Body of pancreas (tissue), 4 donors: ENCODE data around the gene NKD2. TPM values are rescaled to one million over a fixed set of nuclear protein-coding genes. Genes with fewer than 3 reads are reported as not detected.
A peak's percentile ranks its signal among the peaks of the same experiment; 100 is the strongest.

ENCODE experiments used
- ATAC-seq: fragments of 150-250 bp; one replicate; pipeline ENCODE4 v1.9.1; 2016
- DNase-seq, 4 donors: peaks; one replicate each; pipeline ENCODE4 v3.0.0-alpha.2; 2019
- H3K27ac ChIP-seq, 4 donors: fragments of 200-600 bp; sonication (generic); 1 replicate in 3 of 4; 2 replicates in 1 of 4; pipeline versions ENCODE4 v1.5.1 to v1.6.1; 2016 to 2019; ENCODE audit warnings: mild to moderate bottlenecking in 1 of 4, mixed read lengths in 1 of 4, moderate library complexity in 1 of 4
- H3K27me3 ChIP-seq, 2 donors: fragments of 200-600 bp; sonication (generic); one replicate each; pipeline ENCODE4 v1.6.0; 2016; ENCODE audit warnings: mild to moderate bottlenecking in 1 of 2
- H3K36me3 ChIP-seq, 2 donors: fragments of 200-600 bp; sonication (generic); replicated peaks in 1 of 2; 2 replicates each; pipeline ENCODE4 v1.5.1; 2016; ENCODE audit warnings: low read depth in 2 of 2; ENCODE audit not compliant: insufficient read depth in 1 of 2
- H3K4me1 ChIP-seq: fragments of 200-600 bp; sonication (generic); one replicate; pipeline ENCODE4 v1.6.0; 2016
- H3K4me3 ChIP-seq, 2 donors: fragments of 200-600 bp; sonication (generic); 1 replicate in 1 of 2; 2 replicates in 1 of 2; pipeline ENCODE4 v1.5.1; 2016 to 2019
- H3K9me3 ChIP-seq, 3 donors: fragments of 200-600 bp; sonication (generic); 1 replicate in 2 of 3; 2 replicates in 1 of 3; pipeline ENCODE4 v1.5.1; 2016
- POLR2A ChIP-seq, 3 donors: fragments of 450-650 bp; IDR thresholded peaks; one replicate each; pipeline ENCODE4 v1.6.1; 2016; ENCODE audit warnings: antibody characterized with exemption in 3 of 3, mild to moderate bottlenecking in 2 of 3
- WGBS, 2 donors: methylation state at CpG; one replicate each; pipeline ENCODE4 v1.1.5; 2017; 5-methylcytosine and 5-hydroxymethylcytosine counted together
- intact Hi-C: fragments of 100-400 bp; cut with DNase I; formaldehyde crosslinking; loops from one replicate; pipeline ENCODE4 v1.15.1; 2023
- total RNA-seq, 2 donors: library from RNA; depleted of rRNA; stranded (reverse); fragments of >200 nt; gene quantifications; one replicate each; pipeline ENCODE4 v1.1.0, GENCODE V29; 2016
- TF ChIP-seq, protein P1 (sequence below), 7 experiments: fragments of 450-650 bp in 4 of 7; fragments of 200-600 bp in 3 of 7; sonication (generic) in 3 of 7; IDR thresholded peaks; one replicate each; pipeline ENCODE4 v1.5.1; 2016 to 2019; ENCODE audit warnings: antibody characterized with exemption in 7 of 7

NKD2 gene
- total RNA-seq, 2 donors from 2014 or later: 4.2 to 12.2 TPM

DNA sequence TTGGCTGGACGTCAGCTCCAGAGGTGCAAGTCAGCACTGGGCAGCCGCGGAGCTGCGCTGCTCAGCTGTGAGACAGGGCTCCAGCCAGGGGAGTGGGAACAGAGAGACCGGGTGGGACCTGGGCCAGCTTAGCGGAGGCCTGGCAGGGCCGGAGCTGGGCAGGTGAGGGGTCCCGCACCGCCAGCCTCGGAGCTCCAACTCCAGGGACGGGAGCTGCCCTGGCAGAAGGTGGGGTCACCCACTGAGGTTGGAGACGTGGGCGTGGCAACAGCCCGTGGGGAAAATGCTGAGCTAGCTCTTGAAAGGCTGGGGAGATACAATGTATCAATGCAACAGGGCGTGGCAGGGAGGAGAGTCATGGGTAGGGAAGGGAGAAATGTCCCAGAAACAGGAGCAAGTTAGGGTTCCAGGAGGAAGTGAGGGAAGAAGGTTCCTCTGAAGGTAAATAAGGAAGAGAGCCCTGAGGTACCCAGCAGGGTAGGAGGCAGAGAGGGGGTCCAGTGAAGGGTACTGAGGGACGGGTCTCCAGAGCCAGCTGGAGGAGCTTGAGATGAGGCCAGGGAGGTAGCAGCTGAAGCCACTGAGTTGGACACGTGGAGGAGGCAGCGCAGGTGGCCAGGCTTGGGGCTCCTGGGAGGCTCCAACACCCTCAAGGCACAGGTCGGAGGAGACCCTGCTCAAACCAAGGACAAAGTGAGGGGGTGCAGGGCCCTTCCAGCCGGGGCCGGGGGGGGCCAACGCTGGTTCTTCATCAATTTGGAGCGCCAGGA, 736 bp upstream of the NKD2 start:
- no peak overlapping the region for H3K4me3 ChIP-seq
- intact Hi-C loops: no loop called here
- H3K27me3 ChIP-seq: peaks cover 0 to 8% of the 10 kb centered on the region in 2 donors
- ATAC-seq (no peak), DNase-seq (peak in 3 of 4 donors; percentile 4 to 14 (median 10))
- no peak overlapping the region for H3K27ac ChIP-seq
- TF ChIP-seq POLR2A (IDR thresholded peaks at IDR 0.05): no peak
- TF ChIP-seq, protein P1, sequence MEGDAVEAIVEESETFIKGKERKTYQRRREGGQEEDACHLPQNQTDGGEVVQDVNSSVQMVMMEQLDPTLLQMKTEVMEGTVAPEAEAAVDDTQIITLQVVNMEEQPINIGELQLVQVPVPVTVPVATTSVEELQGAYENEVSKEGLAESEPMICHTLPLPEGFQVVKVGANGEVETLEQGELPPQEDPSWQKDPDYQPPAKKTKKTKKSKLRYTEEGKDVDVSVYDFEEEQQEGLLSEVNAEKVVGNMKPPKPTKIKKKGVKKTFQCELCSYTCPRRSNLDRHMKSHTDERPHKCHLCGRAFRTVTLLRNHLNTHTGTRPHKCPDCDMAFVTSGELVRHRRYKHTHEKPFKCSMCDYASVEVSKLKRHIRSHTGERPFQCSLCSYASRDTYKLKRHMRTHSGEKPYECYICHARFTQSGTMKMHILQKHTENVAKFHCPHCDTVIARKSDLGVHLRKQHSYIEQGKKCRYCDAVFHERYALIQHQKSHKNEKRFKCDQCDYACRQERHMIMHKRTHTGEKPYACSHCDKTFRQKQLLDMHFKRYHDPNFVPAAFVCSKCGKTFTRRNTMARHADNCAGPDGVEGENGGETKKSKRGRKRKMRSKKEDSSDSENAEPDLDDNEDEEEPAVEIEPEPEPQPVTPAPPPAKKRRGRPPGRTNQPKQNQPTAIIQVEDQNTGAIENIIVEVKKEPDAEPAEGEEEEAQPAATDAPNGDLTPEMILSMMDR (IDR thresholded peaks at IDR 0.05): no peak
- H3K9me3 ChIP-seq: no peaks in the 10 kb centered on the region
- H3K4me1 ChIP-seq: peaks cover 49% of the 10 kb centered on the region
- 69 to 78% methylated on average over 20 to 23 of the region's 23 CpGs for WGBS, 2 donors
- no peaks in the 10 kb centered on the region for H3K36me3 ChIP-seq

DNA sequence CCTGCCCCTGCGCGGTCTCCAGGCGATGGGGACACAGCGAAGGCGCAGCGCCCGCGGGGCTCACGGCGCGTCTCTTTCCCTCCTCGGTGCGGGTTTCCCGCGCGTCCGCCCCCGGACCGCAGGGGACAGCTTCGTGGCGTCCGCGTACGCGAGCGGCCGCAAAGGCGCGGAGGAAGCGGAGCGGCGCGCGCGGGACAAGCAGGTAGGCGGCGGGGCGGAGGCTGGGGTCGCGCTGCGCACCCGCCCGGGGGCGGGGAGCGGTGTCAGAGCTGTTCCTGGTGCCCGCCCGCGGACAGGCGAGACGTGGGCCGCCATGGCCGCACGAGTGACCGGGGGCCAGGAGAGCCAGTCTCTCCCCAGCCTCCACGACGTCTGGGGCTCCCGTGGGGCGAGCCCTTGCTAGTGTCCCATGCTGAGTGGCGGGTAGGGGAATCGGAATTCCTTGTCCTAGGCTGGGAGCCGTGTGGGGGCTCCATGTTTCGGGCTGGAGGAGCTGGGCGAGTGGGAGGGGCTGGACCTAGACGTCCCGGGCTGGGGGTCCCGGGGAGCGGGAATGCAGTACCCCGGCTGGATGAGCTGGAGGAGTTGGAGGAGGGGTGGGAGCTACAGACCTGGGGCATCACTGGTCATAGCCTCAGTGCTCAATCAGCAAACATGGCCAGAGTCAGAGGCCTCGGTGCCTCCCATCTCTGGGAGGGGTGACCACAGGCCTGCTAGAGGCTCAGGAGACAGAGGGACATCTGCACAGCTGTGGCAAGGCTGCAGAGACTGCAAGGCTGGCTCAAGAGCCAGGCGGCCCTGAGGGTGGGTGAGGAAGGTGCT, 968 bp downstream of the NKD2 start:
- no peak for TF ChIP-seq POLR2A (IDR thresholded peaks at IDR 0.05)
- TF ChIP-seq, protein P1 (IDR thresholded peaks at IDR 0.05): no peak
- peaks cover 0 to 8% of the 10 kb centered on the region in 2 donors for H3K27me3 ChIP-seq
- 9 to 39% methylated on average over 6 to 60 of the region's 70 CpGs for WGBS, 2 donors
- DNase-seq (peak in 3 of 4 donors; percentile 8 to 10 (median 10)), ATAC-seq (no peak)
- H3K9me3 ChIP-seq: no peaks in the 10 kb centered on the region
- H3K36me3 ChIP-seq: no peaks in the 10 kb centered on the region
- intact Hi-C loops: no loop called here
- no peak overlapping the region for H3K27ac ChIP-seq
- H3K4me3 ChIP-seq: peak overlapping the region in 1 of 2 donors; percentile 17
- H3K4me1 ChIP-seq: peaks cover 38% of the 10 kb centered on the region

DNA sequence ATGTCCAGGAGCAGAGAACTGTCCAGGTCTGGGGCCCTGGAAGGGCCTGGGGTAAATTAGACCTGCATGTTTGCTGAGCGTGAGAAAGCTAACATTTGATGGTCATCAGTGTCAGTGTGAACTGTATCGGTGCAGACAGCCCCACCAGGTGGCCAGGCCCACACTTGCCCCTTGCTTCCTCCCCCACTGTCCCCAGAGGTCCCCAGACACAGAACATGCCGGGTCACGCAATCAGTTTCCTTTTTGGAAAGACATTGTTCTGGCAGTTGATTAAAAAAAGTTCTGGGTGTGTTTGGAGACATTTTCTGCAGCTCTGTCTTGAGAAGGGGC, 1.5 kb downstream of the NKD2 start:
- ATAC-seq (no peak), DNase-seq (peak in 3 of 4 donors; percentile 8 to 15 (median 11))
- 49 to 56% methylated on average over 4 of the region's 4 CpGs for WGBS, 2 donors
- Histone ChIP-seq H3K4me1 (peaks cover 33% of the 10 kb centered on the region), H3K4me3 (no peak overlapping the region), H3K36me3 (no peaks in the 10 kb centered on the region), H3K27ac (no peak overlapping the region), H3K9me3 (no peaks in the 10 kb centered on the region), H3K27me3 (peaks cover 0 to 8% of the 10 kb centered on the region in 2 donors)
- TF ChIP-seq, protein P1 (IDR thresholded peaks at IDR 0.05): peak in 1 of 7 experiments; percentile 22
- no peak for TF ChIP-seq POLR2A (IDR thresholded peaks at IDR 0.05)
- intact Hi-C loops: no loop called here

DNA sequence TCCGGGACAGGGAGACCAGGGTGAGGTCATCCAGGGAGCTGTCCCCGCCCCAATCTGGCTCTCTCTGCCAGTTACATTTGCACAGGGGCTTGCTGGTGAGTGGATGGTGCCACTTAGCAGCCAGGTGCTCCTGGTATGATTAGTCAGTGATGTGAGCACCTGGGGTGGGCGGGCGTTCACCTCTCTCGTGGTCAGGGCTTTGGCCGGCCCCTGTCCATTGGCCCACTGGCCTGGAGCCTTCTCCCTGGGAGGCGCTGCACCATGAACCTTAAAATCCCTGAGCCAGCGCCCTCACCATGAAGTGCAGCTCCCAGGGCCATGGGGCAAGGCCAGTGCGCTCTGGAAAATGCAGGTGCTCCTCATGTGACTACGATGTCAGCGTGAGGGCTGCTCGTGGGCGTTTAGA, 2.0 kb downstream of the NKD2 start:
- intact Hi-C loops: no loop called here
- H3K4me3 ChIP-seq: no peak overlapping the region

More for the DNA sequence above, 2.0 kb downstream of the NKD2 start:
- Histone ChIP-seq H3K9me3 (no peaks in the 10 kb centered on the region), H3K36me3 (no peaks in the 10 kb centered on the region), H3K27ac (no peak overlapping the region), H3K4me1 (peaks cover 28% of the 10 kb centered on the region), H3K27me3 (peaks cover 0 to 8% of the 10 kb centered on the region in 2 donors)
- WGBS, 2 donors: 31 to 48% methylated on average over 8 to 13 of the region's 13 CpGs
- TF ChIP-seq, protein P1 (IDR thresholded peaks at IDR 0.05): no peak
- no peak for TF ChIP-seq POLR2A (IDR thresholded peaks at IDR 0.05)
- no peak for ATAC-seq
- peak in 3 of 4 donors; percentile 10 to 23 (median 13) for DNase-seq
